K562 (cell line): ENCODE measurements around the gene CTNNBL1. TPM values are rescaled to one million over a fixed set of nuclear protein-coding genes. Genes with fewer than 3 reads are reported as not detected.

ENCODE experiments used
- ATAC-seq: fragments of 200-7000 bp; cut with Tn5 transposase; 3 replicates; pipeline ENCODE4 v1.9.1; 2020; ENCODE audit warnings: moderate library complexity
- BruUV-seq: library from RNA; stranded (reverse); fragments of 400-500 nt; replicated peaks from 2 replicates; lab custom pipeline; 2021; lab: Mats Ljungman, UMichigan
- CTCF ChIA-PET: fragments of 300-600 bp; formaldehyde crosslinking; extraction: SDS; loops from one replicate; lab custom pipeline; 2021; ENCODE audit warnings: low intra/inter-chr PET ratio; lab: Yijun Ruan, JAX
- POLR2A ChIA-PET: fragments of 300-600, 350-650 bp; sonication (Branson Sonifier 250); formaldehyde crosslinking; extraction: SDS; loops from one replicate; lab custom pipeline; 2021; ENCODE audit warnings: antibody characterized with exemption, inconsistent platforms; lab: Yijun Ruan, JAX
- DNase-seq, 4 experiments: peaks; one replicate each; pipeline versions ENCODE4 v3.0.0 to v3.0.0-alpha.2; 2011 to 2018; ENCODE audit warnings: low spot score in 3 of 4, mixed read lengths in 3 of 4; ENCODE audit errors: extremely low read depth in 1 of 4
- FAIRE-seq: peaks from 2 replicates; lab custom pipeline; 2011; peaks lifted over from hg19 to GRCh38; lab: Jason Lieb, UNC
- H2AFZ ChIP-seq: 2 replicates; pipeline ENCODE4 v1.6.0; 2011; ENCODE audit warnings: low read depth, low read length, control low read depth, inconsistent platforms
- H3K27ac ChIP-seq: fragments of 200-600 bp; 3 replicates; pipeline ENCODE4 v1.8.0; 2011; ENCODE audit warnings: low read depth, mild to moderate bottlenecking, control low read depth, inconsistent platforms, low read length, moderate library complexity, mixed read lengths; ENCODE audit errors: extremely low read depth
- H3K27me3 ChIP-seq, 2 experiments: fragments of 300-600 bp in 1 of 2; 2 replicates in 1 of 2; 3 replicates in 1 of 2; pipeline versions ENCODE4 v1.6.0 to v1.8.0; 2011; ENCODE audit warnings: inconsistent platforms in 2 of 2, low read length in 2 of 2, mild to moderate bottlenecking in 1 of 2, mixed read lengths in 1 of 2, moderate library complexity in 1 of 2; ENCODE audit not compliant: control insufficient read depth in 2 of 2, insufficient read depth in 2 of 2
- H3K36me3 ChIP-seq: fragments of 300-600 bp; 3 replicates; pipeline ENCODE4 v1.8.0; 2011; ENCODE audit warnings: mild to moderate bottlenecking, low read length, inconsistent platforms; ENCODE audit not compliant: control insufficient read depth, insufficient read depth
- H3K4me1 ChIP-seq, 2 experiments: fragments of 200-600 bp in 1 of 2; replicated peaks in 1 of 2; 2 replicates in 1 of 2; 3 replicates in 1 of 2; pipeline versions ENCODE4 v1.5.1 to v1.8.0; 2011; ENCODE audit warnings: inconsistent platforms in 2 of 2, low read length in 2 of 2, mild to moderate bottlenecking in 1 of 2, mixed read lengths in 1 of 2, moderate library complexity in 1 of 2; ENCODE audit not compliant: control insufficient read depth in 2 of 2, insufficient read depth in 2 of 2
- H3K4me2 ChIP-seq: 2 replicates; pipeline ENCODE4 v1.6.1; 2011; ENCODE audit warnings: low read length, control low read depth, inconsistent platforms, mixed read lengths; ENCODE audit not compliant: insufficient read depth
- H3K4me3 ChIP-seq: fragments of 200-600 bp; sonication (generic), shearing (Covaris generic); 2 replicates; pipeline ENCODE4 v1.5.1; 2016; ENCODE audit warnings: control low read depth, inconsistent platforms
- H3K79me2 ChIP-seq: fragments of 200-600 bp; 3 replicates; pipeline ENCODE4 v1.8.0; 2011; ENCODE audit warnings: low read length, inconsistent platforms; ENCODE audit not compliant: control insufficient read depth, insufficient read depth
- H3K9ac ChIP-seq, 2 experiments: 2 replicates each; pipeline versions ENCODE4 v1.6.0 to v1.6.1; 2011; ENCODE audit warnings: low read depth in 2 of 2, low read length in 2 of 2, control low read depth in 1 of 2, inconsistent platforms in 1 of 2, mild to moderate bottlenecking in 1 of 2, mixed read lengths in 1 of 2; ENCODE audit not compliant: insufficient read depth in 1 of 2
- H3K9me1 ChIP-seq: one replicate; pipeline ENCODE4 v1.6.0; 2011; ENCODE audit warnings: inconsistent platforms, mild to moderate bottlenecking, low read length, moderate library complexity; ENCODE audit not compliant: control insufficient read depth, insufficient read depth
- H3K9me3 ChIP-seq: replicated peaks from 2 replicates; pipeline ENCODE4 v1.5.1; 2011; ENCODE audit warnings: low read depth, low read length, inconsistent platforms; ENCODE audit not compliant: control insufficient read depth, insufficient read depth
- H4K20me1 ChIP-seq: replicated peaks from 2 replicates; pipeline ENCODE4 v1.6.1; 2011; ENCODE audit warnings: low read length, inconsistent platforms, mixed read lengths; ENCODE audit not compliant: control insufficient read depth, insufficient read depth
- HDAC6 ChIP-seq: IDR thresholded peaks from 2 replicates; pipeline ENCODE4 v1.6.1; 2012; ENCODE audit warnings: low read depth, mild to moderate bottlenecking, control low read depth, inconsistent platforms, low read length, moderate library complexity
- MAFG ChIP-seq: fragments of 450-650 bp; conservative IDR thresholded peaks from 2 replicates; pipeline ENCODE4 v1.6.1; 2016; ENCODE audit warnings: missing genetic modification characterization, missing compliant biosample characterization
- NELFE ChIP-seq: IDR thresholded peaks from 2 replicates; pipeline ENCODE4 v1.6.1; 2011; ENCODE audit warnings: mild to moderate bottlenecking; ENCODE audit not compliant: insufficient read depth, insufficient read length
- SIN3B ChIP-seq: fragments of 450-650 bp; IDR thresholded peaks from 2 replicates; pipeline ENCODE4 v1.6.1; 2017; ENCODE audit warnings: low read depth, mild to moderate bottlenecking, moderate library complexity
- SMARCA5 ChIP-seq: fragments of 450-650 bp; IDR thresholded peaks from 2 replicates; pipeline ENCODE4 v1.6.1; 2016
- TOE1 ChIP-seq, 2 experiments: fragments of 450-650 bp in 1 of 2; sonication (generic) in 1 of 2; formaldehyde crosslinking in 1 of 2; IDR thresholded peaks; 2 replicates each; pipeline versions ENCODE4 v1.7.1 to v1.8.0; 2016 to 2022; ENCODE audit warnings: borderline replicate concordance in 2 of 2, mild to moderate bottlenecking in 2 of 2, antibody characterized with exemption in 1 of 2, inconsistent platforms in 1 of 2, low read depth in 1 of 2, missing genetic modification reagents in 1 of 2, moderate library complexity in 1 of 2
- ZNF408 ChIP-seq: fragments of 250-450 bp; sonication (Bioruptor Pico); IDR thresholded peaks from 2 replicates; pipeline ENCODE4 v1.4.0; 2020; ENCODE audit warnings: low read depth, mild to moderate bottlenecking, moderate library complexity
- WGBS: fragments of 100-300 bp; shearing (Covaris generic); methylation state at CpG from one replicate; pipeline ENCODE4 v1.1.6; 2016; ENCODE audit warnings: low coverage, mixed read lengths; ENCODE audit not compliant: insufficient coverage; ENCODE audit errors: missing lambda C conversion rate; 5-methylcytosine and 5-hydroxymethylcytosine counted together
- in situ Hi-C: fragments of 300-500 bp; cut with MboI; formaldehyde crosslinking; loops from 4 replicates; pipeline ENCODE4 v1.15.0; 2018; ENCODE audit warnings: inconsistent platforms, mixed read lengths
- intact Hi-C: fragments of 100-400 bp; cut with micrococcal nuclease; formaldehyde crosslinking; loops from 2 replicates; pipeline ENCODE4 v1.14.2; 2022
- polyA plus RNA-seq, 8 experiments: library from polyadenylated mRNA; depleted of rRNA in 4 of 8; stranded (reverse) in 5 of 8; unstranded in 3 of 8; fragments of >200 nt; fragmentation: Nextera tagmentation in 2 of 8; fragmentation: Illumina TruSeq in 1 of 8; extraction: Ambion mirVana in 2 of 8; extraction: Trizol in 1 of 8; gene quantifications; 2 replicates each; pipeline versions ENCODE4 v1.2.1 to v1.2.3, GENCODE V29; 2011 to 2014; ENCODE audit warnings: inconsistent platforms in 1 of 8, missing spikeins in 1 of 8
- total RNA-seq, 7 experiments: library from RNA; depleted of rRNA in 6 of 7; stranded (reverse); fragments of >200 nt in 6 of 7; fragmentation: Illumina TruSeq in 2 of 7; extraction: Trizol in 2 of 7; gene quantifications; 2 replicates each; pipeline versions ENCODE4 v1.2.1 to v1.2.3, GENCODE V29; 2011 to 2021; ENCODE audit warnings: low replicate concordance in 1 of 7
- TF ChIP-seq, protein P1 (sequence below): fragments of 450-650 bp; formaldehyde crosslinking; IDR thresholded peaks from 2 replicates; pipeline ENCODE4 v1.4.0; 2020; ENCODE audit warnings: mild to moderate bottlenecking

Gene CTNNBL1
- total and polyA plus RNA-seq, 9 of the 15 experiments (the other 6 are each of a cell fraction or from before 2014, with no cell fraction given), result 32.4 to 85.6 (median 43.6) TPM

DNA sequence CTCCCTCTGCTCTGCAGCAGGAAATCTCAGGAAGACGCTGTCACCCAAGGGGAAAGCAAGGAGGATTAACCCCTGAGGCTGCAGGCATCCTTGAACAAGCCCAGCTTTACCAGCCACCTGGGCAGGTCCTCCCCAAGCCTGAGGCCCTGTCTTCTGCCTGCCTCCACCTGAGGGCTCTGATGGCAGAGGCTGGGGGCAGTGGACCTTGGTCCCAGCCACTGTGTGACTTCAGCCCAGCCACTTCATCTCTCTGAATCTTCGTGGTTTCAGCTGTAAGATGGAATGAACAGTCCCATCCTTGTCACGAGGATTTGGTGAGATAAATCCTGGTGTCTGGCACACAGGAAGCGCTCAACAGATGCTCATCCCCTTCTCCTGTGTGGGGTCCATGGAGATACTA lies 200.6 kb downstream of the CTNNBL1 start:
- Histone ChIP-seq H3K9me1 (no peaks in the 10 kb centered on the region), H3K4me2 (no peak overlapping the region), H3K79me2 (no peaks in the 10 kb centered on the region), H3K4me1 (peaks cover 0 to 4% of the 10 kb centered on the region in 2 experiments; a peak in 1 of 5 replicates), H3K4me3 (no peak overlapping the region), H3K9ac (no peak overlapping the region), H3K27me3 (peaks cover 10 to 46% of the 10 kb centered on the region in 2 experiments; a peak in 3 of 5 replicates), H3K9me3 (no peaks in the 10 kb centered on the region), H2AFZ (no peak overlapping the region), H3K36me3 (no peaks in the 10 kb centered on the region), H3K27ac (no peak overlapping the region), H4K20me1 (0 out of 2 replicates have a peak, but pooled peaks cover 7% of the 10 kb centered on the region)
- WGBS, result 2% methylated on average over 4 of the region's 4 CpGs
- in situ Hi-C loops (loop anchor here (10.0 kb wide), 2 partner anchors 320 to 330 kb away; no protein-coding TSS in a partner anchor), intact Hi-C loops (loop anchor here (10.0 kb wide), 1 partner anchor 240 kb away; no protein-coding TSS in a partner anchor)
- POLR2A ChIA-PET, result interaction anchor here (0.6 kb wide), 1 partner anchor 160 kb away, joined by 4 read pairs; no protein-coding TSS in a partner anchor
- no peak for TF ChIP-seq ZNF408
- no peak for TF ChIP-seq MAFG
- TF ChIP-seq HDAC6, result no peak
- no peak for TF ChIP-seq NELFE
- TF ChIP-seq TOE1 (IDR thresholded peaks at IDR 0.05; ENCODE audit: borderline replicate concordance), result no peak
- TF ChIP-seq TOE1 (CRISPR knock-in tag; IDR thresholded peaks at IDR 0.05; ENCODE audit: borderline replicate concordance, low read depth), result no peak
- TF ChIP-seq SIN3B, result no peak
- TF ChIP-seq, protein P1, sequence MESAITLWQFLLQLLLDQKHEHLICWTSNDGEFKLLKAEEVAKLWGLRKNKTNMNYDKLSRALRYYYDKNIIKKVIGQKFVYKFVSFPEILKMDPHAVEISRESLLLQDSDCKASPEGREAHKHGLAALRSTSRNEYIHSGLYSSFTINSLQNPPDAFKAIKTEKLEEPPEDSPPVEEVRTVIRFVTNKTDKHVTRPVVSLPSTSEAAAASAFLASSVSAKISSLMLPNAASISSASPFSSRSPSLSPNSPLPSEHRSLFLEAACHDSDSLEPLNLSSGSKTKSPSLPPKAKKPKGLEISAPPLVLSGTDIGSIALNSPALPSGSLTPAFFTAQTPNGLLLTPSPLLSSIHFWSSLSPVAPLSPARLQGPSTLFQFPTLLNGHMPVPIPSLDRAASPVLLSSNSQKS, result no peak
- no peak for TF ChIP-seq SMARCA5
- CTCF ChIA-PET, result no interaction called here
- ATAC-seq (no peak), FAIRE-seq (no peak), DNase-seq (no peak)
- no TSS peak for BruUV-seq
